IMR-90 (cell line): ENCODE data around the gene AGAP1.

Experiments
- CTCF ChIP-seq: conservative IDR thresholded peaks from 2 replicates; pipeline ENCODE4 v1.5.1; 2012; ENCODE audit warnings: mild to moderate bottlenecking, low read depth, low read length, improper control_type of control experiment
- ELK1 ChIP-seq: fragments of 150-350 bp; IDR thresholded peaks from 2 replicates; pipeline ENCODE4 v1.6.1; 2016; ENCODE audit warnings: low read depth, mild to moderate bottlenecking, low read length, moderate library complexity, borderline replicate concordance
- FOS ChIP-seq: fragments of 150-350 bp; IDR thresholded peaks from 2 replicates; pipeline ENCODE4 v1.6.1; 2016; ENCODE audit warnings: low read depth, low read length
- SMC3 ChIP-seq: fragments of 150-350 bp; IDR thresholded peaks from 2 replicates; pipeline ENCODE4 v1.6.1; 2016; ENCODE audit warnings: low read depth, mild to moderate bottlenecking, antibody characterized with exemption, low read length, moderate library complexity

- TF ChIP-seq SMC3: no peak
- TF ChIP-seq ELK1: no peak
- TF ChIP-seq CTCF: no peak
- TF ChIP-seq FOS: no peak
Measured at GRCh38 chr2:235754357-235755207, 260.7 kb downstream of the AGAP1 start.
